GM12865 (cell line): ENCODE results near the gene PCDHB12.

Experiments
- DNase-seq: peaks from one replicate; pipeline ENCODE4 v3.0.0; 2010; ENCODE audit warnings: low read depth
- H3K4me3 ChIP-seq: 2 replicates; pipeline ENCODE4 v1.5.1; 2011; ENCODE audit warnings: mild to moderate bottlenecking, low read depth, low read length, control low read depth
- CTCF ChIP-seq: IDR thresholded peaks from 2 replicates; pipeline ENCODE4 v1.5.1; 2011; ENCODE audit warnings: low read length, control low read depth, low read depth, inconsistent platforms; ENCODE audit not compliant: insufficient read depth; ENCODE audit errors: missing control alignments

Gene PCDHB12

DNA sequence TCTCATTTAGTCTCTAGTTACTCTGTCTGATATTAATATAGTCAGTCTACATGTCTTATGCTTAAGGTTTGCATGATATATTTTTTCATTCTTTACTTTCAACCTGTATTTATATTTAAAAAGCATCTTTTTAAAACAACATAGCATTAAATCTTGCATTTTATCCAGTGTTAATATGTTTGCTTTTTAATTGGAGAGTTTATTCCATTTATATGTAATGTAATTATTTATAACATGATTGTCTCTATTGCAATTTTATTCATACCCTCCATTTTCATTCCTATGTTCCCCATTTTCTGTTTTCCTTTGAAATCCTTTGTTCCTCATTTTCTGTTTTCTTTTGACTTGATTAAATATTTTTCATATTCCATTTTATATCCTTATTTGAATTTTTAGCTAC, 49.9 kb downstream of the PCDHB12 start:
- H3K4me3 ChIP-seq: no peak overlapping the region
- no peak for TF ChIP-seq CTCF
- no peak for DNase-seq

DNA sequence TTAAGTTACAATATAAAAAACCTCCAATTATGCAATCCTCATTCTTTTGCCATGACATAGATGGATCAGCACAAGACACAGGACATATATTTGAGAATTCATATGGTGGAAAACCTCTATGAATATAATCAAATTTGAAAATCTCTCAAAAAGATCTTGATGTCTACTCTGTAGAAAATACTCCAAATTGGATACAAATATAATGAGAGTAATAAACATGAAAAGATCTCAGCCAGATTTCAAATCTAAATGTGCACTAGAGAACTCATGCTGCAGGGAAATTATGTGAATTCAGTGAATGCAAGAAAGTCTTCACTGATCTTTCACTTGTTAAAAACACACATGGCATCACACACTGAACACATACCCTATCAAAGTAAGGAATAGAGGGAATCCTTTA, 50.4 kb downstream of the PCDHB12 start:
- no peak for DNase-seq
- no peak for TF ChIP-seq CTCF
- H3K4me3 ChIP-seq: no peak overlapping the region

GRCh38 chr5:141260458-141261237, 52.1 kb downstream of the PCDHB12 start:
- DNase-seq: no peak
- no peak for TF ChIP-seq CTCF
- H3K4me3 ChIP-seq: no peak overlapping the region

GRCh38 chr5:141261238-141261546, 52.7 kb downstream of the PCDHB12 start:
- DNase-seq: no peak
- no peak overlapping the region for H3K4me3 ChIP-seq
- TF ChIP-seq CTCF: no peak
